ENCODE data around the gene IFI30. TPM values are rescaled to one million over a fixed set of nuclear protein-coding genes. Genes with fewer than 3 reads are reported as not detected.

The IFI30 gene
- total RNA-seq, 1 experiment from 2014 or later, result 23.6 TPM

- Histone ChIP-seq H4K20me1 (ENCODE audit: control insufficient read depth, insufficient read depth, insufficient read length) (no peaks in the 10 kb centered on the region), H2BK12ac (ENCODE audit: insufficient read length, low read depth, low read length) (no peak overlapping the region), H4K8ac (replicated peaks; ENCODE audit: insufficient read length, low read depth, low read length) (no peak overlapping the region), H3K79me2 (ENCODE audit: insufficient read depth, low read length) (no peaks in the 10 kb centered on the region), H4K91ac (ENCODE audit: insufficient read length, low read depth, low read length) (no peak overlapping the region), H2AK5ac (ENCODE audit: insufficient read length, low read length) (no peak overlapping the region), H3K14ac (ENCODE audit: insufficient read depth, low read length) (no peak overlapping the region), H3K27me3 (ENCODE audit: insufficient read depth, low read length) (no peaks in the 10 kb centered on the region), H3K9ac (ENCODE audit: extremely low read depth, insufficient read length, low read length) (no peak overlapping the region), H2BK120ac (ENCODE audit: low read depth, low read length, poor library complexity, severe bottlenecking) (no peak overlapping the region), H3K27ac (ENCODE audit: insufficient read length, low read depth, low read length) (no peak overlapping the region), H4K5ac (ENCODE audit: insufficient read length, low read depth, low read length) (no peak overlapping the region), H3K18ac (ENCODE audit: insufficient read length, low read depth, low read length) (no peak overlapping the region), H2AFZ (ENCODE audit: low read length) (no peak overlapping the region), H3K23ac (ENCODE audit: insufficient read length, low read depth, low read length) (no peak overlapping the region), H3K4ac (ENCODE audit: low read depth, low read length) (no peak overlapping the region), H3K9me3 (ENCODE audit: control insufficient read depth, low read depth, low read length) (no peaks in the 10 kb centered on the region), H3T11ph (ENCODE audit: low read length) (no peak overlapping the region), H3K56ac (ENCODE audit: insufficient read length, low read depth, low read length) (no peak overlapping the region), H2BK5ac (ENCODE audit: insufficient read length, low read length) (no peak overlapping the region), H3K4me1 (ENCODE audit: insufficient read depth, low read length) (no peaks in the 10 kb centered on the region), H2BK15ac (ENCODE audit: low read depth, low read length) (no peak overlapping the region), H3K79me1 (ENCODE audit: insufficient read depth, low read depth, low read length, poor library complexity, severe bottlenecking) (no peaks in the 10 kb centered on the region), H3K4me2 (ENCODE audit: insufficient read depth, insufficient read length, low read length) (no peak overlapping the region), H3K23me2 (ENCODE audit: insufficient read length, low read depth, low read length, poor library complexity, severe bottlenecking) (peaks cover 3% of the 10 kb centered on the region), H2BK20ac (ENCODE audit: low read depth, low read length, poor library complexity, severe bottlenecking) (no peak overlapping the region)
- Mint-ChIP-seq H3K4me1 (peaks cover 5 to 8% of the 10 kb centered on the region in 2 experiments), H3K36me3 (ENCODE audit: insufficient read depth in 1 of 3, low read depth in 3 of 3) (peaks cover 22 to 55% (median 55%) of the 10 kb centered on the region in 3 experiments), H3K4me3 (no peak overlapping the region), H3K27ac (no peak overlapping the region), H3K27me3 (ENCODE audit: low read depth) (no peaks in the 10 kb centered on the region), H3K9me3 (no peaks in the 10 kb centered on the region)
- no peak for TF ChIP-seq CTCF (conservative IDR thresholded peaks at IDR 0.05)
- DNase-seq, result no peak
- no CpG with 5 or more reads among the region's 66 CpGs for WGBS (ENCODE audit: extremely low coverage, insufficient read length, low lambda C conversion rate)
These were observed 4.8 kb upstream of the IFI30 start for GRCh38 chr19:18168673-18169381.
